ENCODE results near the gene TLX3. TPM values are rescaled to one million over a fixed set of nuclear protein-coding genes. Genes with fewer than 3 reads are reported as not detected.

Gene TLX3
- total RNA-seq = not detected in 2 replicates

DNA sequence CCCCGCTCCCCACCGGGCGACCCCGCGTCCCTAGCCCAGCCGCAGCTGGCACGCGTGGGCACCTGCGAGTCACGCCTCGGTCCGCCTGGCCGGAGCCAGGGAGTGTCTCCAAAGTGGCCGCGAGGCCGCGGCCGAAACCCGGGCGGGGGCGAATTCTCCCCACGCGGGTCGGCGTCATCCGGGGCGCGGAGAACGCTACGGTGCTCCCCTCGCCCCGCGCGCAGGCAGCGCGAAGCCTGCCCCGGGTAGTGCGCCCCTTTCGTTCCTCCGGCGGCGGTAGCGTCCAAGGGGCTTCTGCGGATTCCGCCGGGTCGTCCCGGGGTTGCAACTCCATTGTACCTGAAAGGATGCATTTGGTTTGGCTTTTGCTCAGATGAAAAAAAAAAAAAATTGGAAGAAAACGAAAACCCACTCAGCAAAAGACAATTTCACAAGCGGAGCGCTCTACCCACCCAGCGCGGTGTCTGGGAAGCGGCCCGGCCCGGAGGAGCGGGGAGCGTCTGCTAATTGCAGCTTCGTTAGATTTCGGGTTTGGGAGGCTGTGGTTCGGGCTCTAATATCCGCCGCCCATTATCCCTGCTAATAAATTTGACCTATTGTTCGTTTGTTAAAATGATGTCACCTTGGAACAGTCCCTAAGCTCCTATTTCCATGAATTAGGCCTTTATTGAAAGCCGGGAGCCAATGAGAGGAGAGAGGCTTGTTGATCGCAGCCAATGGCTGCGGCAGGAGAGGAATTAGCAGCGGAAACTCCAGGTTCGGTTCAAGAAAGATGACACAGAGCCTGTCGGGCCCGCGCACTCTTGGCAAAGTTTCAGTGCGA lies at the start of gene TLX3:
Gene TLX3 (plus strand): TSS at position 796 of the 823 bp plus-strand sequence. CDS start 118 bp downstream, outside the sequence.

Other genes starting within 250 kb of the TLX3 start
- 1,405 and 1,642 TPM in 2 replicates for gene NPM1, start 78.6 kb downstream of the TLX3 start, total RNA-seq
- gene FGF18, start 110.4 kb downstream of the TLX3 start, total RNA-seq = not detected in 2 replicates

Measured in regular cardiac myocyte (primary cell).